NB4 (cell line): ENCODE data around the gene GALNT8.

Experiments used
- MYC ChIP-seq: IDR thresholded peaks from 2 replicates; pipeline ENCODE4 v1.6.1; 2011; ENCODE audit warnings: low read depth, low read length
- POLR2A ChIP-seq: IDR thresholded peaks from 2 replicates; pipeline ENCODE4 v1.6.1; 2011; ENCODE audit warnings: mild to moderate bottlenecking; ENCODE audit not compliant: insufficient read length; ENCODE audit errors: extremely low read depth
- TF ChIP-seq, protein P1 (sequence below): IDR thresholded peaks from one replicate; pipeline ENCODE4 v1.5.1; 2012; ENCODE audit warnings: low read depth, low read length
- TF ChIP-seq, protein P2 (sequence below): IDR thresholded peaks from 2 replicates; pipeline ENCODE4 v1.6.1; 2011; ENCODE audit warnings: low read depth, low read length

DNA sequence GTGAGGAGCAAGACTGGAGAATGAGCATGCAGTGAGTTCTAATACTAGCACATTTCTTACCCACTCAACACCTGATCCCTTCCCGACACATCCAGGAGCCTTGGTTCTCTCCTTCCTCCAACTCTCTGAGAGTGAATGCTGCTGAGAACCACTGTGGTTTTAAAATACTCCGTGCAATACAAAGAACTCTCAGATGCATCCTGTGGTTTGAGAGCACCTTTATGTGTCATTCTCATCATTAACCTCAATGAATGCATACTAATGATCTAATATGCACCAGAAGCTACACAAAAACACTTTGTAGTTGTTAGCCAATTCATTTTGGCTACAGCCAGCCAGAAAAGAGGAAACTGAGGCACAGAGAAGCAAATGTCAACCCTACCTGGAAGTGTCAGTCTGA, 87.6 kb downstream of the GALNT8 start:
- TF ChIP-seq POLR2A (no peak), MYC (no peak)
- TF ChIP-seq, protein P1, sequence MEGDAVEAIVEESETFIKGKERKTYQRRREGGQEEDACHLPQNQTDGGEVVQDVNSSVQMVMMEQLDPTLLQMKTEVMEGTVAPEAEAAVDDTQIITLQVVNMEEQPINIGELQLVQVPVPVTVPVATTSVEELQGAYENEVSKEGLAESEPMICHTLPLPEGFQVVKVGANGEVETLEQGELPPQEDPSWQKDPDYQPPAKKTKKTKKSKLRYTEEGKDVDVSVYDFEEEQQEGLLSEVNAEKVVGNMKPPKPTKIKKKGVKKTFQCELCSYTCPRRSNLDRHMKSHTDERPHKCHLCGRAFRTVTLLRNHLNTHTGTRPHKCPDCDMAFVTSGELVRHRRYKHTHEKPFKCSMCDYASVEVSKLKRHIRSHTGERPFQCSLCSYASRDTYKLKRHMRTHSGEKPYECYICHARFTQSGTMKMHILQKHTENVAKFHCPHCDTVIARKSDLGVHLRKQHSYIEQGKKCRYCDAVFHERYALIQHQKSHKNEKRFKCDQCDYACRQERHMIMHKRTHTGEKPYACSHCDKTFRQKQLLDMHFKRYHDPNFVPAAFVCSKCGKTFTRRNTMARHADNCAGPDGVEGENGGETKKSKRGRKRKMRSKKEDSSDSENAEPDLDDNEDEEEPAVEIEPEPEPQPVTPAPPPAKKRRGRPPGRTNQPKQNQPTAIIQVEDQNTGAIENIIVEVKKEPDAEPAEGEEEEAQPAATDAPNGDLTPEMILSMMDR, result no peak
- TF ChIP-seq, protein P2, sequence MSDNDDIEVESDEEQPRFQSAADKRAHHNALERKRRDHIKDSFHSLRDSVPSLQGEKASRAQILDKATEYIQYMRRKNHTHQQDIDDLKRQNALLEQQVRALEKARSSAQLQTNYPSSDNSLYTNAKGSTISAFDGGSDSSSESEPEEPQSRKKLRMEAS, result no peak
